C4-2B (cell line): Measurements from ENCODE around the gene SLC6A13.

Experiments
- ZFX ChIP-seq: fragments of 450-650 bp; IDR thresholded peaks from 2 replicates; pipeline ENCODE4 v1.6.1; 2017
- TF ChIP-seq, protein P1 (sequence below): fragments of 450-650 bp; conservative IDR thresholded peaks from 2 replicates; pipeline ENCODE4 v1.5.1; 2017; ENCODE audit warnings: mild to moderate bottlenecking

DNA sequence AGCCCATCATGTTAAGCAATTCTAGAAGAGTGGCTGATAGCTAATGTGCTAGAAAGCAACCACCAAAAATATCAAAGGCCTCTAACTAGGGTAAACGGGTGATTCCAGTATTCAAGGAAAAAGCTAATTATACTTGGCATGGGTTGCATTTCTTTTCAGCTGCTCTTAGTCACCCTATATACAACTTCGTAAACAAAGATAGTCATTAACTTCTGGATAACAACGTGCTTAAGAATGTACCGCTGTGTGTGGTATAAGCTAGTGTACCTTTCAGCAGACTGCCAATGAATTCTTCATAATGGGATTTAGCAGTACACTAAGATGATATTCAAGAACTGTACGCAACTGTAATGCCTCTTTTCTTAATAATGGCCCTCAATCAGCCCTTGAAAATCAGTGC lies 42.2 kb upstream of the SLC6A13 start:
- TF ChIP-seq, protein P1, sequence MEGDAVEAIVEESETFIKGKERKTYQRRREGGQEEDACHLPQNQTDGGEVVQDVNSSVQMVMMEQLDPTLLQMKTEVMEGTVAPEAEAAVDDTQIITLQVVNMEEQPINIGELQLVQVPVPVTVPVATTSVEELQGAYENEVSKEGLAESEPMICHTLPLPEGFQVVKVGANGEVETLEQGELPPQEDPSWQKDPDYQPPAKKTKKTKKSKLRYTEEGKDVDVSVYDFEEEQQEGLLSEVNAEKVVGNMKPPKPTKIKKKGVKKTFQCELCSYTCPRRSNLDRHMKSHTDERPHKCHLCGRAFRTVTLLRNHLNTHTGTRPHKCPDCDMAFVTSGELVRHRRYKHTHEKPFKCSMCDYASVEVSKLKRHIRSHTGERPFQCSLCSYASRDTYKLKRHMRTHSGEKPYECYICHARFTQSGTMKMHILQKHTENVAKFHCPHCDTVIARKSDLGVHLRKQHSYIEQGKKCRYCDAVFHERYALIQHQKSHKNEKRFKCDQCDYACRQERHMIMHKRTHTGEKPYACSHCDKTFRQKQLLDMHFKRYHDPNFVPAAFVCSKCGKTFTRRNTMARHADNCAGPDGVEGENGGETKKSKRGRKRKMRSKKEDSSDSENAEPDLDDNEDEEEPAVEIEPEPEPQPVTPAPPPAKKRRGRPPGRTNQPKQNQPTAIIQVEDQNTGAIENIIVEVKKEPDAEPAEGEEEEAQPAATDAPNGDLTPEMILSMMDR, result no peak
- TF ChIP-seq ZFX, result no peak
